Fibroblast of skin of left quadriceps (primary cell): ENCODE data around the gene TALDO1.

Source experiments
- DNase-seq, 2 experiments: peaks; one replicate each; pipeline ENCODE4 v3.0.0-alpha.2; 2013; ENCODE audit warnings: low read depth in 2 of 2

The TALDO1 gene

DNA sequence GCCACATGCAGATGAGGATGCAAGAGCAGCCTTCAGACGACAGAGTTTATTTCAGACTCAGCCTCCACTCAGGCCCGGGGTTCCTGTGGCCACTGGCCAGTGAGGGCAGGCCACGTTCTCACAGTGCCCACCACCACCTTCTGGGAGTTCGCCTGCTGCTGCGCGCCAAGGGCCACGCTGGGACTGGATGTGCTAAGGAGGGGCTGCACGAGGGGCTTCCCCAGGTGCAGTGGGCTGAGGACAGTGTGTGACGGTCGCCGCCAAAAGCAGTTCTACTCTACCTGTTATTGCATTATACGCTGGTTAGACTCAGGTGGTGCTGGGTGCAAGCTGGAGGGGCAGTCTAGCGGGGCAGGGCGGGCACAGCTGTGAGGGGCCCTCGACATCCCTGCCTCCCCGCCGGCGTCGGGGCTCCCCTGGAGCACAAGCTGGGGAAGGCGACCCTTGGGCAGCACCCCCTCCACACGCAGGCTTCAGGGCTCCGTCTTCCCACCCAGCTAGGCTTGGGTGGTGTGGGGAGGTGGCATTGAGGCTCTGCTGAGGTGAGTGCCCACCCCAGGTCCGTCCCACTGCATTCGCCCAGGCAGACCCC, 39.9 kb downstream of the TALDO1 start:
- no peak for DNase-seq

DNA sequence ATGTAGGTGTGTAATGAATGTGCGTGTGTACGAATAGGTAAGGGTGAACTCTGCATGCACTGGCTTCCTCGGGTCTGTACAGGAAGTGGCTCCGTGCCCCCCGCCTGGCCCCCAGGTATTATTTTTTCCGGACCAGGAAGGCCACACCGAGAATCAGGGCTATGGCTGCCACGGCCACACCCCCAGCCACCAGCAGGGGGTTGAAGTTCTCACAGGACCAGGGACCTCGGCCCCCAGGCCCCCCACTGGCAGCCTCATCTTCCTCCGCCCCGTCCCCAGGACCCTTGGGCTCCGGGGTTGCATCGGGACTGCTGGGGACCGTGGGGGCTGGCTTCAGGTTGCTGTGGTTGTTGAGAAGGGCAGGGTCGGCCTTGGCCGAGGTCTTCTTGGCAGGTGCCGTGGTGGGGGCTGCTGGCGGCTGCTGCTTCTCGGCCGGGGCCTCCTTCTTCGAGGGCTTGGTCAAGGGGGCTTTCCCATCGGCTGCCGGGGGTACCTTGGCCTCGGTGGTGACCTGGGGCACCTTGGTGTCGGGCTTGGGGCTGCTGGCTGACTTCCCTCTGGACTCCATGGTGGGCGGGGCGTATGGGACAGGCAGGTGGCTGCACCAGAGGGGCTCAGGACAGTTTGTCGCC, 40.9 kb downstream of the TALDO1 start:
- DNase-seq, result no peak

DNA sequence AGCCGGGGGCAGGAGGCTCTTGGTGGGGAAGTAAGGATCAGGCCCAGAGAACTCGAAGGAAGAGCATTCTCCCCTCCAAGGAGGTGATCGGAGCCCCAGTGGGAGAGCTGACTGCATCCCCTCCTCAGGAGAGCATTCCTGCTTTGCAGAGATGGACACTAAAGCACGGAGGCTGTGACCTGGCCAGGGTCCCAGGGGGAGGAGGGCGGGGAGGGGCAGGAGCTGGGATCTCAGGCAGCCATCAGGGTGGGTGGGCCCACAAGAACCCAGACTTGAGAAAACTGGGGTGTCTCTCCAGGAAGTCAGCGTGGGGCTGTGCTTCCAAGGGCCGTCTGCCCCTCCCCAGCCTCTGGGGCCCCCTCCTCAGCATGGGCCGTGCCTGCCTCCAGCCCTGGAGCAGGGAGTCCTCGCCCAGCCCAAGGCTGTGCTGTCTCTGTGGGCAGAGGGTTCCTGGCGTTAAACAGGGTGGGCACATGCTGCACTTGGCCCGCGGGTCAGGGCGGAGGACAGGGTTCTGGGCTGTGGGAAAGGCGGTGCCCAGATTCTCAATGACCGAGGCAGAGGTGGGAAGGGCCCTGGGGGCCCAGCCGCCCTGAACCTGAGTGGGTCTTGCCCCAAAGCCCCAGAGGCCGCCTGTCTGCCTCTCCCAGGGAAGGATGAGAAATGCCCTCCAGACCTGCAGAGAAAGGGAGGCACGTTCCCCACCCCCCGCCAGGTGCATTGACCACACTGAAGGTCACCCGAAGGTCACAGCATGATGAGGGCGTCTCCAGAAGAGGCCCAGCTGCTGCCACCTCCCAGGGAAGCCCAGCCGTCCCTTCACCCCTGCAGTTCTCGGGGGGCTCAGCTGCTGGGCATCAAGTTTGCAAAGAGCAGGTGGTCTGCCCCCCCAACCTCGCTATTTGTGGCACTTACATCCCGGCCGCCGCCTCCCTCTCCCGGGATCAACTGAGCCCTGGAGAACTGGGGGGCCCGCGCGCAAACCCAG, 42.0 kb downstream of the TALDO1 start:
- DNase-seq, result no peak

DNA sequence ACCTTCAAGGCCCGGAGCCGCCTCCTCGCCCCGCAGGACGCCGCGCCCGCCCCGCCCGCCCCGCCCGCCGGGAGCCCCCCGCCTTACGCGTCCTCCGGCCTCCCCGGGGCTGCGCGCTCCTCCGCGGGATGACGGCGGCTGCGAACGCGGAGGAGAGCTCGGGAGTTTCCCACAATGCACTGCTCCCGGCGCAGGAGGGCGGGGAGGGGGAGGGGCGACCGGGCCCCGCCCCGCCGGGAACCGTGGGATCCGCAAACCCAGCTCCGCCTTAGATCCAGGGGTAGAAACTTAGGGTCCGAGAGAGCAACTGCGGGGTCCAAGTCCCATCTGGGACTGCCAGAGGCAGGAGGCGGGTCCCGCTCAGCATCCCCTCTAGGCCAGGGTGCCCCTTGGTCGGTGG, 42.7 kb downstream of the TALDO1 start, which contains the start of gene CEND1:
TSS of gene CEND1 (minus strand) at position 148 of the 400 bp plus-strand sequence. CDS start 1,514 bp downstream, outside the sequence.
- DNase-seq, result peak in 1 of 2 experiments; percentile 12

DNA sequence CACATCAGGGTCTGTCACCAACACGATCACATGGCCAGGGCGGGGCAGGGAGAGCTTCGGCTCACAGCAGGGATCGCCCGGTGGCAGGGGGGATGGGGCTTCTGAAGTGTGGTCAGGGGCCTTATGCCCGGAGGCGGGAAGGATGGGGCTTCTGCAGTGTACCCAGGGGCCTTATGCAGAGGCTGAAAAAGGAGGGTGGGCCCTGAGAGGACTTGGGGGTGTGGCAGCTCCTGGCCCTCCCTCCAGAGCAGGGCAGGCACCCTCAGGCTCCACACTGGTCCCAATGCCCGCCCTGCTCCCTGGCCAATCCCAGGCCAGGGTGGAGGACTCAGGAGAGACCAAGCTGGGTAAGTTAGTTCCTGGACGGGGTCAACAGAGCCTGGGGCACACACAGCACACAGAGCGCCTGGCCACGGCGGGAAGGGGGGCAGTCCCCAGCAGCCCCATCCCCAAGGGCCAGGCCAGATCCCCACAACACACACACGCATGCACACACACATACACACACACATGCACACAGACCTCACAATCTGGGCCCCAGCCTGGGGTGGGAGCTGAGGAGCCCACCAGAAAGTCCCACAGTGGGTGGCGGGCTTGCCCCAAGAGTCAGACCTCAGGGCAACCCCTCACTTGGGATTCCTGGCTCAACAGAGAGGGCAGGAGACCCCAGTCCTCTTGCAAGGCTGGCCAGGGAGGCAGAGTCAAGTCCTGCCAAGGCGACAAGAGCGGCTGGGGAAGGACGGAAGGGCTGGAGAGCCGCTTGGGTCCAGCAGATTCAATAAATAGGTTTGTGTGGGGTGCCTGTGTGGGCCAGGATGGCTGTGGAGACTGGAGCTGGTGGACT, 43.7 kb downstream of the TALDO1 start:
- DNase-seq, result no peak

DNA sequence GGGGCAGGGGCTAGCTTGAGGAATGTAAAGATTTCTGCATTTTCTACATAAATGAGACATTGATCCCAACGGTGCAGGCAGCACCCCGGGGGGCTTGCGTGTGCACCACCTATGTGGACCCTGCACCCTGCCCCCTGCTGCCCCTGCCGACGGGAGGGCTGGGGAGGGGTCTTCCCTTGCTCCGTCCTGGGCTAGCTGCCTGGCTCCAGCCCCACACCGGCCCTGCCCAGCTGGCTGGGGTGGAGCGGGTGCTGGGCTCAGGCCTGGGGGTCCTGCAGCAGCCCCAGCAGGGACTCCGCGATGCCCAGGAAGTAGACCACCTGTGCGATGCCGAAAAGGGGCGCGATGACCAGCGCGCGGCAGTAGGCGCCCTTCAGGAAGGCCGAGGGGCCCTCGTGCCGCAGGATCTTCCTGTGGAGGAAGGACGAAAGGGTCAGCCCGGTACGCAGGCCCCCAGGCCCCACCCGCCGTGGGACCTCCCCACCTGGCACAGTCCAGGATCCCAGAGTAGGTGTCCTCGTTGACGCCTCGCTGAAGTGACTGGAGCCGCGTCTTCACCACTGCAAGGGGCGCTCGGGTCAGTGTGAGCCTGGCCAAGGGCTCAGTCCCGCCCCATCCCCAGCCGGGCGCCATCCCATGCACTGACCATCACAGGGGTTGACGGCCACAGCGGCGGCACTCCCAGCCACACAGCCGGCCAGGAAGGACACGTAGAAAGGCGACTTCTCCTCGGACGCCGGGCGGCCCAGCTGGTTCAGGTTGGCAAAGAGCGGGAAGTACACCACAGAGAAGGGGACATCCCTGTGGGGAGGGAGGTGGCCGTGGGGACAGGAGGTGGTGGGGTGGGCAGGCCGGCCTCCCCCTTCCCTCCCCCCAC, 44.6 kb downstream of the TALDO1 start:
- DNase-seq, result no peak

DNA sequence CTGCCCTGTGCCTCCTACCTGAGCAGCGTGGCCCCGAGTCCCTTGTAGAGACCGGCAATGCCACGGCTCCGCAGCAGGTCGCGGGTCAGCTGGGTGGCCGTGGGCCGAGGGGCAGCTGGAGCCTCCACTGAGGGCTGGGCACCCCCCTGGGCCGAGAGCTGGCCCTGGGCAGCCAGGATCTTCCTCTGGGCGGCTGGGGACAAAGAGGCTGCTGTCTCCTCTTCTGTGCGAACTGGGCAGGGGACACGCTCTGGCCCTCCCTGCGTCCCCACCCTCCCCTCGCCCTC, 45.2 kb downstream of the TALDO1 start:
- no peak for DNase-seq

DNA sequence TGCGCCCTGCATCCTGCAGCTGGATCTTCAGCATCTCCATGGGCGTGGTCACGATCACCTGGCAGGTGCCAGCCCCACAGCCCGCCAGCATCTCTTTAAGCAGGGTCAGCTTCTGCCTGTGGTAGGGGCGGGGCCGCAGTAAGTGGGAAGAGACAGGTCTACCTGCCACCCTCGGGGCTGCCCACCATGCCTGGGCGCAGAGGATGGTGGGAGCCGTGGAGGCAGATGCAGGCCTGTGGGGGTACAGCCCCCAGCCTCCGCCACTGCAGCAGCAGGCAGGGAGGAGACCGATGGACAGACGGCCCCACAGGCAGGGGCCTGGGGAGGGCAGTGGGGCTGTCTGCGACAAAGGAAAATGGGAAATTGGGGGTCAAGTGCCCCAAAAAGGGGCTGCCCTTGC, 45.6 kb downstream of the TALDO1 start:
- no peak for DNase-seq

DNA sequence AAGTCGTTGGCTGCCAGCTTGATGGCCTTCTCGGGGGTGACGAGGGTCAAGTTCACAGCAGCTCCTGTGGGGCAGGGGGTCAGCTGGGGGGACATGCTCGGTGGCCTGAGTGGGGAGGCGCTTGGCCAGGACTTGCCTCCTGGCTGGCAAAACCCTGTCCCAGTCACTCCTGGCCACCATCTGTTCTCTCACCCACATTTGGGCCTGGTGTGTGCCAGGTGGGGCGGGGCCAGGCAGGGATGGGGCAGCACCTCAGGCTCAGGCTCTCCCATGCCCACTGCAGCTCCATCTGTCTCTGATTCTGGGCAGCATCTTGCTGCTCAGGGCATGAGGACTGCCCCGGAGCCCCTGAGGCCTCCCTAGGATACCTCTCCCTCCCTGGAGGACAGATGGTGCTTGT, 46.3 kb downstream of the TALDO1 start:
- no peak for DNase-seq

DNA sequence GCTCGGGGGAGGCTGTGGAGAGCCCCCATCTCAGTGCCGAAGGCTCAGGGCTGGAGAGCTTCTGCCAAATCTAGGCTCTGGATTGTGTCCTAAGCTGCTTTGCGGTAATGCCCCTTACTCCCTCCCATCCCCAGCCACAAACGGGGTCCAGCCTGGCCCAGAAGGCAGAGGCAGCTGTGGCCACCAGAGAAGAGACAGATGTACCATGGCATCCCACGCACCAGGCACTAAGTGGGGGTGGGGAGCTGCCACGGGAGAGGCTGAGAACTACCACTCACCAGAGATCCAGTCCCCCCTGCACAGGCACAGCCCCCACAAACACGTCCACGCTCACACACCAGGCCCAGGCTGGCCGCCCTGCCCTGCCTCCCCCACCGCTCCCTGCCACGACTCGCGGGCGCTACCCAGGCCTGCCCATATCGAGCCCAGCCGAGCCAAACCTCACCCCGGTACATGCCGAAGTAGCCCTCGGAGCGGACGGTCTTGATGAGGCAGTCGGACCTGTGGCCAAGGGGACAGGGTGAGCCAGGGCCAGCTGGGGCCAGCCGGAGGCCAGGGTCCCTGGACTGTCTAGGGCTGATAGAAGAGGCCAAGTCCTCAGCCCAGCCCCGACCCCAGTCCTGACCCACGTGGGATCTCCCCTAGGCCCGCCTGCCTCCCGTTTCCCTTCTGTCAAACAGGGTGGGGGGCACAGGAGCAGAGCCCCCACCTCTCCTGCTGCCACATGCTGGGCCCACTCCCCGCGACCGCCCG, 46.9 kb downstream of the TALDO1 start:
- no peak for DNase-seq

DNA sequence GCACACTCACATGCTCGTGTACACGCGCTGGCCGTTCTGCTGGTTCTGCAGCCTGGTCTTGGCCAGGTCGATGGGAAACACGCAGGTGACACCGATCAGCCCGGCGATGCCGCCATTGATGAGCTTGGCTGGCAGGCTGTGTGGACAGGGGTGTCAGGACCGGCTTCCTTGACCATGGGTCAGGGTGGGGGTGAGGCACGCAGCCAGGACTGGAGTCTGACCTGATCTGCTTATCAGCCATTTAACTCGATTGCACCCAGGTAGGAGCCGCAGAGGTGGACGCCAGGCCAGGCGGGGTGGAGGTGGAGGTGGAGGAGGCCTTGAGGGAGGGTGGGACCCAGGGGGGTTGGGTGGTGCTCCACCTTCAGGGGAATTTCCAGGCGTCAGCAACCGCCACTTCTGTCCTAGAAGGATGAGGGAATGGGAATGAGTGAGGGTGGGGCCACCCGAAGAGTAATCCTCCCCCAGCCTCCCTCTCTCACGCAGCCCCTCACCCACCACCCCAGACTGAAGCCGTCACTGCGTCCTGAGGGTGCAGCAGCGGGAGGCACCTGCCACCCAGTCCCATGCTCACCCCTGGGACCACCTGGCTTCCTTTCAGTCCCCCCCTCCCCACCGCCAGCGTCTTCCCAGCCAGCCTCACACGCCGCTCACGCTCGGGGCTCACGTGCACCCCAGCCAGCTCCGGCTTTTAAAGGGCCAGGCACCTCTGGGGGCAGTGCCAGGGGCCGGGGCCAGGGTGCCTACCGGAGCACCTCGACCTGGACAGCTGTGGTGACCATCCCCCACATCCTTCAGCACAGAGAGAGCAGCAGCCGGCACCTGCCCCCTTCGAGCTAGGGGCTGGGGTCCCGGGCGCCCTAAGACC, 47.7 kb downstream of the TALDO1 start:
- no peak for DNase-seq

DNA sequence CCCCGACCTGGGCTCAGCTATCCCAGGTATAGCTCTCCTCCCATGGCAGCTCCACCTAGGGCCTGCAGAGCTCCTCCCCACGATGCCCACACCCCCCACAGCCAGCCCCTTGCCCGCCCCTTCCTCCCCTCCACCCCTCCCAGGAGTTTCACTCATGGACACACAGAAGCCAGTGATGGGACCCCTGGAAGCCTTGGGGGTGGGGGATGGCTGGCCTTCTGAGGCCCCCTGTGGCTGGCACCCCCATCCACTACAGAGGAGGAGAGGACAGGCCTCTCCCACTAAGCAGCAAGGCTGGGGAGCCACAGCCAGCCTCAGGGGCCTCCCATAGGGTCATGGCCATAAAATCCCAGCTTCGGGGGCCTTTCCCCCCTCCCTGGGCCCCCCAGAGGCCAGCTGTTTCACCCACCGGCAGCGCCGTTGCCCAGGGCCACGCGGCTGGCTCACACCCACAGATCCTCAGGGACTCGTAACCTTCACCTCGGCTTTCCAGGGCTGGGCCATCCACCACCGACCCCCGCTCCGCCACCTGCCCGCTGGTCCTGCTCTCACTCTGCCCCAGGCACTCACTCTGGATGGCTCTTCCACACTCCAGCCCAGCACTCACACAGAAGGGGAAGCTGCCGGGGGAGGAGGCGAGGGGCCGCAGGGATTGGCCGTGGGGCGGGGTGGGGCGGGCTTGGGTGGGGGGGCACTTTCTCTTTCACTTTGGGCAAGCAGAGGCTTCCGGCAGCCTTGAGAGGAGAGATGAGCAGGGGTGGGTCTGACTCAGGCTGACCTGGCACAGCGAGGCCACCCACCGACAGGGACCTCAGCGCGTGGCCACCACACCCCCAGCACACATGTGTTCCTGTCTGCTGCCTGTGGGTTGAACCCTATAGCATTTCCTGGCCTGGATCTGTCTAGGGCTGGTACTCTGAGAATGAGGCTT, 48.6 kb downstream of the TALDO1 start:
- peak; percentile 43 to 49 for DNase-seq

DNA sequence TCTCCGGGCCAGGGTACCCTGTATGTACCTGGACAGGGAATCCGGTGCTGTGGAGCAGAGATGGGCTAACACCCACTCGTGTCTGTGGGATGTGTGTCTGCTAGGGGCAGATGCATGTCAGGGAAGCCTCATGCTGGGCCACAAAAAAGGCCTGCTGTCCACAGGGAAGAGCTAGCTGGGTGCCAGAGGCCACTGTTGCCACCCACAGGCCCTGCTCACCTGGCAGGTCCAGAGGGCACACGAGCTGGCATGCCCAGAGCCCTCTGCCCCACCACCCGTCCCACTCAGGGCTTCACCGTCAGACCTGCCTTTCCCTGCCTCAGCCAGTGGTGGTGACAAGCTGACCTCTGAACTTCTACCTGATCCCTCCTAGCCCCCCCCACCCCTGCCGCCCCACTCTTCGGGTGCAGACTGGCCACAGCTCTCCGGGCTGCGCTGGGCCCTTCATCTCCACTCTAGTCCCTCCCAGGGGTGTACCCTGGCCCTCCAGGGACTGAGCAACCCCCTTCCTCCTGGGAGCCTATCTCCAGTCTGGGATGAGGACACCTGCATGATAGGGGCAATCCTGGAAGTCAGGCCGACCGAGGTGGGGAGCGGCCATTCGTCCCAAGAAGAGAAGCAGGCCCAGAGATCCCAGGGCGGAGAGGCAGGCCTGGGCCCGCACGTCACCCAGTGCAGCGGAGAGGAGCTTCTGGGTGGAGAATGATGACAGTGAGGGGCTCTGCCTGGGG, 49.5 kb downstream of the TALDO1 start:
- DNase-seq, result no peak

DNA sequence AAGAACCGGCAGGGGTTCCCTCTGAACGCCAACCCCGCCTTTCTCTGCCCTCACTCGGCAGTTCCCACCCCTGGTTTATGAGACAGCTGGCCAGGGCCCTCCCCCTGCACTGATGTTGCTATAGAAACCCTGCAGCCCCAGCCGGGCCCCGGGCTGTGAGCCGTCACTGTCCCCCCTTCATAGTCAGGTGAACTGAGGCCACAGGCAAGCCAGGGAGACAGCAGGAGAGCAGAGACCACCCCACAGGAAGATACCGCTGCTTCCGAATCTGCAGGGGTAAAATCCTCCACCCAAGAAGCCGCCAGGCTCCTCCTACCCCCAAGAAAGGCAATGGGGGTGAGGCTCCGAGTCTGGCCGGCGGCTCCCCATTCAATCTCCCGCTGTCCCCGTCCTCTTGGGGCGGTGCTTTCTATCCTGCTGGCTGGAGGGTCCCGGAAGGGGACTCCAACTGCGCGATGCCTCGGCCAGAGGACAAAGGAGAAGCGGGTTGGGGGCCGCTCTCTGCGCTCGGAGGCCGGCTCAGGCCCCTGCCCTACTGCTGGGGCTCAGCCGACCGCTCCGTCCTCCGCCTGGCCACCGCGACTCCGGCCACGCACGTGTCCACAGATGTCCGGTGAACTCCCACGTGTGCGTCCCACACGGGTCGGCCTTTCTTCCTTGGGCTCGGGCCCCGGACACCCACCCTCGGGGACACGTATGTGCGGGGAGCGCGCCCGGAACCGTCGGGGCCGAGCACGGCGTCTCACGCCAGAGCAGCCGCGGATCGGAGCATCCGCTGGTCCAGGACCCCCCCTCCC, 50.2 kb downstream of the TALDO1 start:
- DNase-seq, result peak; percentile 64 to 68

DNA sequence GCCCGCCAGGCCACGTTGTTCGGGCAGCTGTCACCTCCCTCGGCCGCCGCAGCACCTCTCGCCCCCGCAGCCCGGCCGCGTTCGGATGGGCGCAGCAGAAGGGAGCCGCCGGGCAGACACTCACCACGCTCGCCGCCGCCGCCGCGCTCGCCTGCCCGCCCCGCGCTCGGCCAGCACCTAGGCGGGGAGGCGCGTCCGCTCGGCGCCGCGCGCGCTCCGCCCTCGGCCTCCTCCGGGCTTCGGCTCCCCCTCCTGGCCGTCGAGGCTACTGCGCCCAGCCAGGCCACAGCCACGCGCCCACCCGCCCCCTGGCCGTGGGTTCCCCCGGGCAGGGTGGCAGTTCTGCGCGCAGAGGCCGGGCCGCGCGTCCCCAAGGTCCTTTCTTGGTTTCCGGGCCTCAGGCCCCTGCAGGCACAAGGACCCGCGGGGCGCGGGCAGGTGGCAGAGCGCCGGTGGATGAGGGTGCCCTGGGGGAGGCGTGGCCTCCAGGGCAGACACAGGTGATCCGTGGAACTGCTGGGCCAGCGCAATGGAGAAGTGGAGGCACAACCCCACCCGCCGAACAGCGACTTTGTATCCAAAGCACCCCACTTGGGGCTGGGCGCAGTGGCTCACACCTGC, 50.9 kb downstream of the TALDO1 start, which contains the start of gene SLC25A22:
TSS of gene SLC25A22 (minus strand) at position 189 of the 621 bp plus-strand sequence. CDS start 3,275 bp downstream, outside the sequence.
- peak; percentile 34 to 42 for DNase-seq
